GM19023 (cell line): ENCODE results near the gene CTTNBP2NL.
"Not testable (repeated sequence)": the region's sequence is repeated elsewhere in the genome, so short reads cannot be mapped to it uniquely, and the experiment has no call there.

ENCODE experiments used
- ATAC-seq: cut with Tn5 transposase; IDR thresholded peaks from one replicate; pipeline ENCODE4 v1.9.1; 2021; ENCODE audit warnings: mild to moderate bottlenecking, moderate library complexity; ENCODE audit not compliant: unreplicated experiment

The CTTNBP2NL gene

GRCh38 chr1:112461200-112461871 lies 65.3 kb downstream of the CTTNBP2NL start:
- ATAC-seq, result no peak

- ATAC-seq, result no peak
Measured at GRCh38 chr1:112462953-112463279, 66.9 kb downstream of the CTTNBP2NL start.

GRCh38 chr1:112464501-112464900 lies 68.5 kb downstream of the CTTNBP2NL start:
- no peak for ATAC-seq

- no peak for ATAC-seq
Measured at GRCh38 chr1:112465122-112465521, 69.1 kb downstream of the CTTNBP2NL start.

DNA sequence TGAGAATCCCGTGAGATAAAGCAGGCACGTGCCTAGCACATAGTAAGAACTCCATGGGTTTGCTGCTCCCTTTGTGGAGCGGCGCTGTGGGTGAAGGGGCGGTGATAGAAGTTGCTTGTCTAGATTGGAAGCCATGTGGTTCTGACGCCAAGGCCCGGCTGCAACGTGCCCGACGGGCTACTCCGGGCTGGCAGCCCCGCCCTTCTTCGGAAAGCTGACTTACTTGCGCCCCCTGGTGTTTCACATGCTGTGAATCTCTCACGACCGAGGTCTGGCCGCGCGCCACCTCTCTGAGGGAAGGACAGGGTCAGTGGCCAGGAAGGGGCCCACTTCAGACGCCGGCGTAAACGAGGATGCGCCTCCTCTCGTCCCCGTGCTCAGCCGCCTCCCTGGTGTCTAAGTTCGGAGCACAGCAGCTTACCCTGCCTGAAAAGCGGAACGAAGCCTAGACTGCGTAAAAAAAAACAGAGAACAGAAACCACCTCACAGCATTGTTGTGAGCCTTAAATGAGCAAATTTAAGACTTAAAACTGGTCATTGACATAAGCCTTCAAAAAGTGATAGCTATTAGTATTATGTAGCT lies 70.2 kb downstream of the CTTNBP2NL start:
- peak; percentile 91 for ATAC-seq

DNA sequence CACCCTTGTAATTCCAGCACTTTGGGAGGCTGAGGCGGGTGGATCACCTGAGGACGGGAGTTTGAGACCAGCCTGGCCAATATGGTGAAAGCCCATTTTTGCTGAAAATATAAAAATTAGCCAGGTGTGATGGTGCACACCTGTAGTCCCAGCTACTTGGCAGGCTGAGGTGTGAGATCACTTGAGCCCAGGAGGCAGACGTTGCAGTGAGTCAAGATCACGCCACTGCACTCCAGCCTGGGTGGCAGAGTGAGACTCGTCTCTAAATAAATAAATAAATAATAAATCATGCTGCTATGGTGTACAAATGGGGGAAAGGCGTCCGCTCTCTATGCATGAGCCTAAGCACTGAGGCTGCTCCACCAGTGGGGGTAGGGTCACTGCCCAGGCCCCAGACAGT lies 74.3 kb downstream of the CTTNBP2NL start:
- ATAC-seq, result not testable (repeated sequence)

DNA sequence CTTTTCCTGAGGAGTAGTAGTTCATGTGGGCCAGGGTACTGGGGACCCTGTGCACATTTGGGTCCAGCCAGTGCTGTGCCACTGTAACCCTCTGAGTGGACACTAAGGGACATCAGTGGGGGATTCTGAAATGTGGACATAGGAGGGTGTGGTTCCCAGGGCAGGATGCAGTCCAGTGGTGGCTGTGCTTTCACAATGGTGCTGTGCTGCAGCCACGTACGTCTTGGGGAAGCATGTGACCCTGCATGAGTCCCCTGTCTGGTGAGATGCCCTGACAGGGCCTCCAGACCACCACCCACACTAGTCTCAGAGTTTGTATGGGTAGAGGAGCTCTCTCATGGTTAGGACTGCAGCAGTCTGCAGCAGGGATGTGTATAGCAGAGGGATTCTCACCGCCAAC lies 75.0 kb downstream of the CTTNBP2NL start:
- no peak for ATAC-seq

DNA sequence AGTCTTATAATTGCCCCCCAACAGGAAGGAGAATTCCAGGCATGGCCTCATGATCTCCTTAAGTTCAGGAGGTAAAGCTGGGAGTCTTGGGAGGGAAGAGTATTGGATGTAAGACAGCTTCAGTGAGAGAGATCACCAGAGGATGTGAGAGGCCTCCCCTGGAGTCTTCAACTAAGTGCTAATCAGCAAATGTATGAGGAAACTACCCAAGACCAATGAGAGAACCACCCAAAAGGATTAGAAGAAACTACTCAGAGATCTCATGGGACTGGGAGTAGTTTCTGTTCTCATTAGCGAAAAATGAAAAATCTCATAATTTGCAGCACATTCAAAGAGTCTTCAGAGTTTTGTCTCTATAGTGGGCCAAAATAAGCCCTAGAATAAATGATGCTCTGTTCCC lies 76.1 kb downstream of the CTTNBP2NL start:
- ATAC-seq, result no peak

DNA sequence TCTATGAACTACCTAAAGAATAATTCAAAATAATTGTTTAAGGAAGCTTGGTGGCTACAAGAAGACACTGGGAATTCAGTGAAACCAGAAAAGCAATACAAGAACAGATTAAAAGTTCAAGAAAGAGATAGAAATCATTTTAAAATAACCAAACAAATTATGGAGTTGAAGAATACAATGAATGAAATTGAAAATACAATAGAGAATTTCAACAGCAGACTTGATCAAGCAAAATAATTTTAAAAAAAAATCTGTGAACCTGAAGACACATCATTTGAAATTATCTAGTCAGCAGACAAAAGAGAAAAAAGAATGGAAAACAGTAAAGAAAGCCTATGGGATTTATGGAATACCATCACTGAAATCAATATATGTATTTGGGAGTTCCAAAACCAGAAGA lies 81.5 kb downstream of the CTTNBP2NL start:
- no peak for ATAC-seq

- ATAC-seq, result no peak
Measured at GRCh38 chr1:112478314-112478713, 82.3 kb downstream of the CTTNBP2NL start.

DNA sequence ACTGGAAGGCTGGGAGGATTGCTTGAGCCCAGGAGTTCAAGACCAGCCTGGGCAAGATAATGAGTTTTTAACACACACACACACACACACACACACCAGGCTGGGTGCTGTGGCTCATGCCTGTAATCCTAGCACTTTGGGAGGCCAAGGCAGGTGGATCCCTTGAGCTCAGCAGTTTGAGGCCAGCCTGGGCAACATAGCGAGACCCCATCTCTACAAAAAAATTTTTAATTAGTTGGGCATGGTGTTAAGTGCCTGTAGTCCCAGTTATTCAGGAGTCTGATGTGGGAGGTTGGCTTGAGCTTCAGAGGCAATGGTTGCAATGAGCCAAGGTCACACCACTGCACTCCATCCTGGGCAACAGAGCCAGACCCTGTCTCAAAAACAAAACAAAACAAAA lies 90.0 kb downstream of the CTTNBP2NL start:
- not testable (repeated sequence) for ATAC-seq

- not testable (repeated sequence) for ATAC-seq
Measured at GRCh38 chr1:112487686-112488085, 91.7 kb downstream of the CTTNBP2NL start.

DNA sequence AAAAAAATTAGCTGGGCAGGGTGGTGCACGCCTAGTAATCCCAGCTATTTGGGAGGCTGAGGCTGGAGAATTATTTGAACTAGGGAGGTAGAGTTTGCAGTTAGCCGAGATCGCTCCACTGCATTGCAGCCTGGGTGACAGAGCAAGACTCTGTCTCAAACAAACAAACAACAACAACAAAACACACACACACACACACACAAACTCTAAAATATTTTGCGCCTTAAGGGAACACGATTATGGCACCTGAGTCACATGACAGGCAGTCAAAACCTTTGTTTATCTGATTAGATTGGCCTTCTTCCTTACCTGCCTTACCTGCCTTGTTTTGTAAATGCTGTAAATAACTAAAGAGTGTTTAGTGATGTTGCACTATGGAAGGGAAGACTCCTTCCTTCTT lies 92.1 kb downstream of the CTTNBP2NL start:
- ATAC-seq, result no peak

DNA sequence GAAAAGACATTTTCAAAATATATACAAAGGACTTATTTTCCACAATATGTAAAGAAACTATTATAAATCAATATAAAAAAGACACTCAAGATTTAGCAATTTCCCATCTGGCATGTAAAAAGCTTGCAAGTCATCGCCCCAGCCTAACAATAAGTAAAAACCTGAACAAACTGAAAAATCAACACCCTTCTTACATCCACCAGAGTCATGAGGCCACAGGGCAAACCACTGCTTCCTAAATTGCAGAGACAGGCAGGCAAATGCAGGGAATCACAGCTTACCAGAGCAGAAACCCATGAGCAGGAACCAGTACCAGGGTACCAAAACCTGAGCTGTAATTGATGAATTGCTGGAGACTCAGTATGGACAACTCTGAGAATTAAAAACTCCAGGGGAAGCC lies 96.1 kb downstream of the CTTNBP2NL start:
- ATAC-seq, result no peak

GRCh38 chr1:112493351-112493750 lies 97.3 kb downstream of the CTTNBP2NL start:
- no peak for ATAC-seq

DNA sequence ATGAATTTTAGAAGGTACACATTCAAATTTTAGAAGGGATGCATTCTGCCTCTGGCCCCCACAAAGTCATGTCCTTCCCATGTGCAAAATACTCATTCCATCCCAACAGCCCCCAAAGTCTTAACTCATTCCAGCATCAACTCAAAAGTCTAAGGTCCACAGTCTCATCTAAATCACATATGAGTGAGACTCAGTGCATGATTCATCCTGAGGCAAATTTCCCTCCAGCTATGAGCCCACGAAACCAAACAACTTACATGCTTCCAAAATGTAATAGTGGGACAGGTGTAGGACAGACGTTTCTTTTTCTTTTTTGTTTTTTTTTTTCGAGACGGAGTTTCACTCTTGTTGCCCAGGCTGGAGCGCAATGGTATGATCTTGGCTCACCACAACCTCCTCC lies 100.3 kb downstream of the CTTNBP2NL start:
- no peak for ATAC-seq

DNA sequence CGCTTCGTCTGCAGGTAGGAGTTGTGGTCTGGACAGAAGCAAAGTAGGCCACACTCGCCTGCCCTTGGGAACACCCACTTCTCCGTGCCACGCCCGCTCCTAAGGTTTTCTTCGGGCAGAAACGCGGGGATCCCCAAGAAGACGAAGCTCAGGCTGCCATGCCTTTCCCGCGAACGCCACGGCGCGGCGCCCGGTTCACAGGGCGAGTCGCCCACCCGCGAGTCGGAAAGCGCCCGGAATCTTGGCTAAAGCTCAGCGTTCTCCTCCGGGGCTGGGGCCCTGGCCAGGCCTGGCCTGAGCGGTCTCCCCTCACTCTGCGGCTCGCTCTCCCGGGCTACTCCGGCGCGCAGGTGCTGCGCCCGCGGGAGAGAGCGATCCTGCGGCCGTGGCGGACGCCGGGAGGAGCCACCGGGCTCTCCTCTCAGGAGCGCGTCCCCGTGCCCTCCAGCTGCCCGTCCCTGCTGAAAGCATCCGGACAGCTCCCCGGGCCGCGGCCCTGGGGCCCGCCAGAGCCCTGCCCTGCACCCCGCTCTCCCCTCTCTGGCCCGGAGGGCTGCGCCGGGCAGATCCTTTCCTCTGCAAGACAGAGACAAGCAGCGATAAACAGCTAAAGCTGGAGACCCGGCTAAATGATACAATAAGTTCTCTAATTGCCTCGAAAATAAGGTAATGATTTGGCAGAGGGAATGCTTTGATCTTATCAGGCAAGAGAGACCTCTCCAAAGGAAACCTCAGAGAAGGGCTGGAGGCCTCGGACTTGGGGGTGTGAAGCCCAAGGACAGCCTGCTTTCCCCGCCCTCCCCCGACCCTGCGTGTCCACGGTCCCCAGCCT lies 106.0 kb downstream of the CTTNBP2NL start:
- peak; percentile 62 for ATAC-seq

GRCh38 chr1:112502826-112503225 lies 106.8 kb downstream of the CTTNBP2NL start:
- no peak for ATAC-seq

- ATAC-seq, result no peak
Measured at GRCh38 chr1:112504001-112504660, 108.1 kb downstream of the CTTNBP2NL start.

DNA sequence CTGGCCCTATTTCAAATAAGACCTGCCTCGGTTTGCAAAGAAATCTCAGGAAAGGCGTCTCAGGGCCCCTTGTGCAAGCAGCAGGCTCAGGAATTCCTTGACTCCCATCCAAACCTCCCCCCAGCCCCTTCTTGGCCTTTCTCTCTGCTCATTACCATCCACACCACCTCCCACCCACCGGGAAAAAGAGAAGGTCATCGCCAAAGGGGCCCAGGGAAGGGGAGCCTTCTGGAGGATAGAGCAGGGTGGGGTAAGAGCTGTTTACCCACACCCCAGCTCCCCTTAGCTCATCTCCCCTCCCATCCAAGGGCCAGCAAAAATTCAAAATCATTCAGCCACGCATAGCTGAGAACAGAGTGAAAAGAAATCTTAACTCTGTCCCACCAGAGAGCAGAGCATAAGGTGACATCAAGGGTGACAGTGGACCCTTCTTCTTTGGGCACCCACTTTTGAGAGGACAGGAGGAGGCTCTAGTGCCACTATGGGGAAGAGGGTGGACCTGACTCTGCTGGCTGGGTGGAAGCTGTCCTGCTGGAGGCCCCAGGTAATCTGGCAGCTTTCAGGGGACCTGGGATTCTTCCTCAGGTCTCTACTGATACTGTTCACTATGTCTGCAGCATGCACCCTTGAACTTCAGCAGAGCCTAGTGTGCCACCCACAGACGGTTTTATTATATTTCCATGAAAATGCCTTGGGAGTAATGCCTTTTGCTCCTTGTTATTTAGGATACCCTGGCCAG lies 108.8 kb downstream of the CTTNBP2NL start:
- no peak for ATAC-seq

DNA sequence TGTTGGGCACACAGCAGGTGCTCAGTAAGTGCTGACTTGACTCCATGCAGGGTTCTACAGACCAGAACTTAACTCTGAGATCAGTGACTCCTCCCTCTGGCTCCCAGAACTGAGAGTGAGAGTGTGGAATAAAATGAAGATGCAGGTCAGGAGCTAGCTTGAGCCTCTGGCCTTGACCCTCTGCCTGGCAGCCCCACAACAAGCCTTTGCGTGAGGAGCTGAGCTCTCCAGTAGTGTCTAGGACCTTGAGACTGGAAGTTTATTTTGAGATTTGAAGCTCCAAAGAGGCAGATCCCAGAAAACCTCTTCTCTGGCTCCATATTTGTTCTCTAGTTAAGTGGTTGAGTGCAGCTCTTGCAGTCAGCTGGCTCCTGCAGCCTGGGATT lies 109.4 kb downstream of the CTTNBP2NL start:
- ATAC-seq, result no peak
